Measurements from ENCODE around the gene BRIX1.
"Not testable (repeated sequence)": the region's sequence is repeated elsewhere in the genome, so short reads cannot be mapped to it uniquely, and the experiment has no call there.

Gene BRIX1

DNA sequence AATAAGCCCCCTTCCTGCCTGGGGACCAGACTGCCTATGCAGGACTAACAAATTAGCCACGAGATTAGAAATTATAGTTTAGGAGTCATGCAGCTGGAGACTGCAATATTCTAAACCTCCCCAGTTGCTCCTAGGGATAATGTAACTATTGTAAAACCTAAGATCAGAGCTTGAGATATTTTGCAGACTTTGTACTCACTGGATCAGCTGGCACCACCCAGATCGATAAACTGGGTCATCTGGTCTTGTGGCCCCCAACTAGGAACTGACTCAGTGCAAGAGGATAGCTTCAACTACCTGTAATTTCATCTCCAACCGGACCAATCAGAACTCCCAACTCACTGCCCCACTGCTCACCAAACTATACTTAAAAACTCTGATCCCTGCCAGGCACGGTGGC, 52.0 kb downstream of the BRIX1 start:
- DNase-seq (ENCODE audit: extremely low spot score), result no peak
- POLR2A ChIA-PET, result no interaction called here
- TF ChIP-seq, protein P1, sequence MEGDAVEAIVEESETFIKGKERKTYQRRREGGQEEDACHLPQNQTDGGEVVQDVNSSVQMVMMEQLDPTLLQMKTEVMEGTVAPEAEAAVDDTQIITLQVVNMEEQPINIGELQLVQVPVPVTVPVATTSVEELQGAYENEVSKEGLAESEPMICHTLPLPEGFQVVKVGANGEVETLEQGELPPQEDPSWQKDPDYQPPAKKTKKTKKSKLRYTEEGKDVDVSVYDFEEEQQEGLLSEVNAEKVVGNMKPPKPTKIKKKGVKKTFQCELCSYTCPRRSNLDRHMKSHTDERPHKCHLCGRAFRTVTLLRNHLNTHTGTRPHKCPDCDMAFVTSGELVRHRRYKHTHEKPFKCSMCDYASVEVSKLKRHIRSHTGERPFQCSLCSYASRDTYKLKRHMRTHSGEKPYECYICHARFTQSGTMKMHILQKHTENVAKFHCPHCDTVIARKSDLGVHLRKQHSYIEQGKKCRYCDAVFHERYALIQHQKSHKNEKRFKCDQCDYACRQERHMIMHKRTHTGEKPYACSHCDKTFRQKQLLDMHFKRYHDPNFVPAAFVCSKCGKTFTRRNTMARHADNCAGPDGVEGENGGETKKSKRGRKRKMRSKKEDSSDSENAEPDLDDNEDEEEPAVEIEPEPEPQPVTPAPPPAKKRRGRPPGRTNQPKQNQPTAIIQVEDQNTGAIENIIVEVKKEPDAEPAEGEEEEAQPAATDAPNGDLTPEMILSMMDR (IDR thresholded peaks at IDR 0.05; ENCODE audit: control extremely low read depth, extremely low read depth, low read depth, missing control alignments), result no peak
- CTCF ChIA-PET, result interaction anchor here (0.8 to 2.4 kb wide), 3 partner anchors 10 to 482 kb away, joined by 3 to 13 read pairs (median 3); no protein-coding TSS in a partner anchor

DNA sequence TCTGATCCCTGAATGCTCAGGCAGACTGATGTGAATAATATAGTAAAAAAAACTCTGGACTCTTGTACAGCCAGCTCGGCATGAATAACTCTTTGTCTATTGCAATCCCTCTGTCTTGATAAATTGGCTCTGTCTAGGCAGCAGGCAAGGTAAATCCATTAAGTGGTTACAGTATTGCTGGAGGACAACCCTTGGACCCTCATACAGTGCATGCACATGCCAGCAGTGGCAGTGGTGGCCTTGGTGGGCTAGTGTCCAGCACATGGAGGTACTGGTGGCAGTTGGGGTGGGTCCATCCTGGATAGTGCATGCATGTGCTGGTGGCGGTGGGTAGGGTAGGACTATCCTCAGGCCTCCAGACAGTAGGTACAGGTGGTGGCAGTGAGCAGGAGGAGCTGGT, 52.7 kb downstream of the BRIX1 start:
- ChIA-PET POLR2A (interaction anchor here (0.6 kb wide), 1 partner anchor 265 kb away, joined by 3 read pairs; no protein-coding TSS in a partner anchor), CTCF (interaction anchor here (0.8 to 2.4 kb wide), 6 partner anchors 8 to 483 kb away, joined by 3 to 13 read pairs (median 4); no protein-coding TSS in a partner anchor)
- no peak for DNase-seq (ENCODE audit: extremely low spot score)
- TF ChIP-seq, protein P1 (IDR thresholded peaks at IDR 0.05; ENCODE audit: control extremely low read depth, extremely low read depth, low read depth, missing control alignments), result no peak

DNA sequence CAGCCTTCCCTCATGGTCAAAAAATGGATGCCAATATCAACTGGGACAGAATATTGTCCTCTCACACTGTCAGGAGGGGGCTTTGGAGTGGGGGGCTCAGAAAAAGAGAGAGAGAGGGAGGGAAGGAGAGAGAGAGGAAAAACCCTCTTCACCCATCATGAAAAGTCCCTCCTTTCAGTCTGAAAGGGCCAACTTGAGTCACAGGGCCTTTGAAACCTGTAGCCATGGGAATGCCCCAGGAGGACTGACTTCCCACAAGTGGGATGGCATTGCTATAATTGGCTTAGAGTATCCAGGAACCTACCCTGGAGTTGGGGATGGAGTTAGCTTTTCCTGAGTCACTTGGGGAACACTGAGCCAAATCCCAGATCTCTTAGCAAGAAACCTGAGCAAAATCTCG, 55.0 kb downstream of the BRIX1 start:
- no peak for DNase-seq (ENCODE audit: extremely low spot score)
- POLR2A ChIA-PET, result no interaction called here
- CTCF ChIA-PET, result interaction anchor here (2.4 kb wide), 1 partner anchor 33 kb away, joined by 9 read pairs; no protein-coding TSS in a partner anchor
- TF ChIP-seq, protein P1 (IDR thresholded peaks at IDR 0.05; ENCODE audit: control extremely low read depth, extremely low read depth, low read depth, missing control alignments), result no peak

DNA sequence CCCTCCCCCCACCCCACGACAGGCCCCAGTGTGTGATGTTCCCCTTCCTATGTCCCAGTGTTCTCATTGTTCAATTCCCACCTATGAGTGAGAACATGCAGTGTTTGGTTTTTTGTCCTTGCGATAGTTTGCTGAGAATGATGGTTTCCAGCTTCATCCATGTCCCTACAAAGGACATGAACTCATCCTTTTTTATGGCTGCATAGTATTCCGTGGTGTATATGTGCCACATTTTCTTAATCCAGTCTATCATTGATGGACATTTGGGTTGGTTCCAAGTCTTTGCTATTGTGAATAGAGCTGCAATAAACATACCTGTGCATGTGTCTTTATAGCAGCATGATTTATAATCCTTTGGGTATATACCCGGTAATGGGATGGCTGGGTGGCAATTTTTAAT, 56.1 kb downstream of the BRIX1 start:
- CTCF ChIA-PET; DNase-seq (ENCODE audit: extremely low spot score): not testable (repeated sequence)
- POLR2A ChIA-PET, result interaction anchor here (0.5 kb wide), 1 partner anchor 24 kb away, joined by 3 read pairs; no protein-coding TSS in a partner anchor
